GM12892 (cell line): Measurements from ENCODE around the gene SLC22A1.

ENCODE experiments used
- POLR2A ChIP-seq: IDR thresholded peaks from 2 replicates; pipeline ENCODE4 v1.6.1; 2011; ENCODE audit warnings: low read depth, low read length, control low read depth
- TAF1 ChIP-seq: IDR thresholded peaks from 2 replicates; pipeline ENCODE4 v1.6.1; 2011; ENCODE audit warnings: low read depth, mild to moderate bottlenecking, control low read depth, low read length, borderline replicate concordance

GRCh38 chr6:160194808-160195207 lies 73.2 kb downstream of the SLC22A1 start:
- no peak for TF ChIP-seq TAF1
- no peak for TF ChIP-seq POLR2A
